HepG2 (cell line): Measurements from ENCODE around the gene RUNX2. TPM values are rescaled to one million over a fixed set of nuclear protein-coding genes. Genes with fewer than 3 reads are reported as not detected.

Experiments used
- EP300 ChIP-seq, 3 experiments: sonication (generic) in 1 of 3; formaldehyde crosslinking in 1 of 3; IDR thresholded peaks; 2 replicates each; pipeline versions ENCODE4 v1.5.1 to v1.6.1; 2011 to 2020; ENCODE audit warnings: low read depth in 2 of 3, low read length in 2 of 3, borderline replicate concordance in 1 of 3, improper control_type of control experiment in 1 of 3, mild to moderate bottlenecking in 1 of 3, missing genetic modification reagents in 1 of 3, moderate library complexity in 1 of 3
- KLF12 ChIP-seq: sonication (generic); formaldehyde crosslinking; IDR thresholded peaks from 2 replicates; pipeline ENCODE4 v1.4.0; 2020; ENCODE audit warnings: missing genetic modification reagents, borderline replicate concordance
- MBNL3 ChIP-seq: fragments of 250-450 bp; sonication (Bioruptor Pico); conservative IDR thresholded peaks from 2 replicates; pipeline ENCODE4 v1.8.0; 2022; ENCODE audit warnings: mild to moderate bottlenecking, inconsistent platforms
- MTF1 ChIP-seq: sonication (generic); formaldehyde crosslinking; IDR thresholded peaks from 2 replicates; pipeline ENCODE4 v1.5.0; 2020; ENCODE audit warnings: missing genetic modification reagents
- NBN ChIP-seq: fragments of 450-650 bp; conservative IDR thresholded peaks from 2 replicates; pipeline ENCODE4 v1.6.1; 2017
- PHF21A ChIP-seq: sonication (generic); formaldehyde crosslinking; IDR thresholded peaks from 2 replicates; pipeline ENCODE4 v1.5.0; 2020; ENCODE audit warnings: mild to moderate bottlenecking, missing genetic modification reagents
- SALL2 ChIP-seq: sonication (generic); formaldehyde crosslinking; IDR thresholded peaks from 2 replicates; pipeline ENCODE4 v1.8.1; 2023; ENCODE audit warnings: mild to moderate bottlenecking, missing genetic modification reagents, inconsistent platforms
- SUZ12 ChIP-seq: fragments of 150-350 bp; IDR thresholded peaks from 2 replicates; pipeline ENCODE4 v1.6.1; 2014; ENCODE audit warnings: low read depth, low read length
- ZBTB44 ChIP-seq: sonication (generic); formaldehyde crosslinking; IDR thresholded peaks from 2 replicates; pipeline ENCODE4 v1.4.0; 2020; ENCODE audit warnings: missing genetic modification reagents
- ZMYM2 ChIP-seq: sonication (generic); formaldehyde crosslinking; IDR thresholded peaks from 2 replicates; pipeline ENCODE4 v1.8.0; 2022; ENCODE audit warnings: mild to moderate bottlenecking, missing genetic modification reagents
- polyA plus RNA-seq, 8 experiments: library from polyadenylated mRNA; depleted of rRNA in 3 of 8; stranded (reverse) in 7 of 8; unstranded in 1 of 8; fragments of >200 nt; fragmentation: Illumina TruSeq in 4 of 8; extraction: Trizol in 4 of 8; gene quantifications; 2 replicates each; pipeline versions ENCODE4 v1.2.1 to v1.2.3, GENCODE V29; 2011 to 2016; ENCODE audit warnings: low read depth in 4 of 8, missing spikeins in 1 of 8, mixed read lengths in 1 of 8; ENCODE audit not compliant: insufficient read depth in 1 of 8
- total RNA-seq, 5 experiments: library from RNA; depleted of rRNA; stranded (reverse); fragments of >200 nt; fragmentation: Illumina TruSeq; extraction: Trizol; gene quantifications; 2 replicates each; pipeline ENCODE4 v1.2.3, GENCODE V29; 2016; ENCODE audit warnings: low read depth in 1 of 5
- TF ChIP-seq, protein P1 (sequence below): sonication (generic); formaldehyde crosslinking; IDR thresholded peaks from 2 replicates; pipeline ENCODE4 v1.4.0; 2020; ENCODE audit warnings: mild to moderate bottlenecking, missing genetic modification reagents
- TF ChIP-seq, protein P2 (sequence below): sonication (generic); formaldehyde crosslinking; IDR thresholded peaks from 2 replicates; pipeline ENCODE4 v1.9.0; 2021; ENCODE audit warnings: missing genetic modification reagents, mild to moderate bottlenecking, borderline replicate concordance

Gene RUNX2
- total and polyA plus RNA-seq, 2 of the 13 experiments (the other 11 are each of a cell fraction or from before 2014, with no cell fraction given): not detected

- TF ChIP-seq PHF21A (CRISPR knock-in tag) (no peak), EP300 (IDR thresholded peaks at IDR 0.05; ENCODE audit: low read depth in 2 of 2, low read length in 2 of 2) (no peak), EP300 (CRISPR knock-in tag; IDR thresholded peaks at IDR 0.05; ENCODE audit: borderline replicate concordance) (no peak), SUZ12 (no peak), ZMYM2 (CRISPR knock-in tag) (no peak), NBN (no peak), ZBTB44 (CRISPR knock-in tag) (no peak), MTF1 (CRISPR knock-in tag) (no peak), MBNL3 (CRISPR knock-in tag) (no peak), SALL2 (CRISPR knock-in tag) (no peak), KLF12 (CRISPR knock-in tag) (no peak)
- TF ChIP-seq, protein P1, sequence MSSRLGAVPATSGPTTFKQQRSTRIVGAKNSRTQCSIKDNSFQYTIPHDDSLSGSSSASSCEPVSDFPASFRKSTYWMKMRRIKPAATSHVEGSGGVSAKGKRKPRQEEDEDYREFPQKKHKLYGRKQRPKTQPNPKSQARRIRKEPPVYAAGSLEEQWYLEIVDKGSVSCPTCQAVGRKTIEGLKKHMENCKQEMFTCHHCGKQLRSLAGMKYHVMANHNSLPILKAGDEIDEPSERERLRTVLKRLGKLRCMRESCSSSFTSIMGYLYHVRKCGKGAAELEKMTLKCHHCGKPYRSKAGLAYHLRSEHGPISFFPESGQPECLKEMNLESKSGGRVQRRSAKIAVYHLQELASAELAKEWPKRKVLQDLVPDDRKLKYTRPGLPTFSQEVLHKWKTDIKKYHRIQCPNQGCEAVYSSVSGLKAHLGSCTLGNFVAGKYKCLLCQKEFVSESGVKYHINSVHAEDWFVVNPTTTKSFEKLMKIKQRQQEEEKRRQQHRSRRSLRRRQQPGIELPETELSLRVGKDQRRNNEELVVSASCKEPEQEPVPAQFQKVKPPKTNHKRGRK: no peak
- TF ChIP-seq, protein P2, sequence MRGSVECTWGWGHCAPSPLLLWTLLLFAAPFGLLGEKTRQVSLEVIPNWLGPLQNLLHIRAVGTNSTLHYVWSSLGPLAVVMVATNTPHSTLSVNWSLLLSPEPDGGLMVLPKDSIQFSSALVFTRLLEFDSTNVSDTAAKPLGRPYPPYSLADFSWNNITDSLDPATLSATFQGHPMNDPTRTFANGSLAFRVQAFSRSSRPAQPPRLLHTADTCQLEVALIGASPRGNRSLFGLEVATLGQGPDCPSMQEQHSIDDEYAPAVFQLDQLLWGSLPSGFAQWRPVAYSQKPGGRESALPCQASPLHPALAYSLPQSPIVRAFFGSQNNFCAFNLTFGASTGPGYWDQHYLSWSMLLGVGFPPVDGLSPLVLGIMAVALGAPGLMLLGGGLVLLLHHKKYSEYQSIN: no peak
These were observed 174.3 kb downstream of the RUNX2 start (continued) for GRCh38 chr6:45502456-45502855.
